ENCODE measurements around the gene TOMM70.

The TOMM70 gene

GRCh38 chr3:100407977-100408532, 7.2 kb upstream of the TOMM70 start:
- TF ChIP-seq EZH2phosphoT487 (IDR thresholded peaks at IDR 0.05; ENCODE audit: low read length) = no peak
- TF ChIP-seq CTCF (IDR thresholded peaks at IDR 0.05; ENCODE audit: low read length) = no peak
- TF ChIP-seq EZH2 (optimal IDR thresholded peaks at IDR 0.05; ENCODE audit: low read depth, low read length) = no peak
- H3K4me3 ChIP-seq (ENCODE audit: low read length) = no peak overlapping the region
- H3K4me1 ChIP-seq (ENCODE audit: low read length) = 0 out of 2 replicates have a peak, but pooled peaks cover 6% of the 10 kb centered on the region
- no peaks in the 10 kb centered on the region for H3K27me3 ChIP-seq (replicated peaks; ENCODE audit: insufficient read depth, low read length)
- H3K79me2 ChIP-seq (ENCODE audit: low read length) = peaks cover 4% of the 10 kb centered on the region; the same call in 1 of the 2 replicates
- H2AFZ ChIP-seq (ENCODE audit: low read length) = no peak overlapping the region
- no peaks in the 10 kb centered on the region for H3K9me2 ChIP-seq (replicated peaks; ENCODE audit: insufficient read depth, low read length)
- no peaks in the 10 kb centered on the region for H3F3A ChIP-seq (ENCODE audit: insufficient read depth, low read length)
- no peaks in the 10 kb centered on the region for H4K20me1 ChIP-seq (ENCODE audit: insufficient read depth, low read length)
- H3K9ac ChIP-seq (ENCODE audit: low read length) = no peak overlapping the region
- no peak overlapping the region for H3K4me2 ChIP-seq (ENCODE audit: low read depth, low read length)
- no peaks in the 10 kb centered on the region for H3K9me3 ChIP-seq (replicated peaks; ENCODE audit: insufficient read depth, low read length)
- no peak for DNase-seq
- no peaks in the 10 kb centered on the region for H3K36me3 ChIP-seq (replicated peaks; ENCODE audit: insufficient read depth, low read length)
- H3K27ac ChIP-seq (ENCODE audit: low read length) = no peak overlapping the region

GRCh38 chr3:100407164-100407563, 6.3 kb upstream of the TOMM70 start:
- Histone ChIP-seq H3K79me2 (ENCODE audit: low read length) (peaks cover 11% of the 10 kb centered on the region), H3K4me1 (ENCODE audit: low read length) (peaks cover 12% of the 10 kb centered on the region; the same call in 1 of the 2 replicates), H3K36me3 (replicated peaks; ENCODE audit: insufficient read depth, low read length) (no peaks in the 10 kb centered on the region), H3F3A (ENCODE audit: insufficient read depth, low read length) (no peaks in the 10 kb centered on the region), H3K27me3 (replicated peaks; ENCODE audit: insufficient read depth, low read length) (no peaks in the 10 kb centered on the region), H4K20me1 (ENCODE audit: insufficient read depth, low read length) (no peaks in the 10 kb centered on the region), H3K9ac (ENCODE audit: low read length) (no peak overlapping the region), H3K9me2 (replicated peaks; ENCODE audit: insufficient read depth, low read length) (no peaks in the 10 kb centered on the region), H3K9me3 (replicated peaks; ENCODE audit: insufficient read depth, low read length) (no peaks in the 10 kb centered on the region), H3K4me3 (ENCODE audit: low read length) (no peak overlapping the region), H3K27ac (ENCODE audit: low read length) (no peak overlapping the region), H3K4me2 (ENCODE audit: low read depth, low read length) (no peak overlapping the region), H2AFZ (ENCODE audit: low read length) (no peak overlapping the region)
- TF ChIP-seq CTCF (IDR thresholded peaks at IDR 0.05; ENCODE audit: low read length) = no peak
- no peak for TF ChIP-seq EZH2 (optimal IDR thresholded peaks at IDR 0.05; ENCODE audit: low read depth, low read length)
- TF ChIP-seq EZH2phosphoT487 (IDR thresholded peaks at IDR 0.05; ENCODE audit: low read length) = no peak
- no peak for DNase-seq

- Histone ChIP-seq H3K4me2 (ENCODE audit: low read depth, low read length) (no peak overlapping the region), H3K36me3 (replicated peaks; ENCODE audit: insufficient read depth, low read length) (no peaks in the 10 kb centered on the region), H3K4me3 (ENCODE audit: low read length) (no peak overlapping the region), H3K79me2 (ENCODE audit: low read length) (peaks cover 28% of the 10 kb centered on the region), H3K9me2 (replicated peaks; ENCODE audit: insufficient read depth, low read length) (no peaks in the 10 kb centered on the region), H3K27me3 (replicated peaks; ENCODE audit: insufficient read depth, low read length) (no peaks in the 10 kb centered on the region), H2AFZ (ENCODE audit: low read length) (no peak overlapping the region), H3K9me3 (replicated peaks; ENCODE audit: insufficient read depth, low read length) (no peaks in the 10 kb centered on the region), H3K27ac (ENCODE audit: low read length) (no peak overlapping the region), H3F3A (ENCODE audit: insufficient read depth, low read length) (peaks cover 6% of the 10 kb centered on the region), H4K20me1 (ENCODE audit: insufficient read depth, low read length) (no peaks in the 10 kb centered on the region), H3K4me1 (ENCODE audit: low read length) (peaks cover 15% of the 10 kb centered on the region), H3K9ac (ENCODE audit: low read length) (no peak overlapping the region)
- DNase-seq = no peak
- TF ChIP-seq CTCF (IDR thresholded peaks at IDR 0.05; ENCODE audit: low read length) (no peak), EZH2 (optimal IDR thresholded peaks at IDR 0.05; ENCODE audit: low read depth, low read length) (no peak), EZH2phosphoT487 (IDR thresholded peaks at IDR 0.05; ENCODE audit: low read length) (no peak)
Observed at GRCh38 chr3:100404250-100404548, 3.3 kb upstream of the TOMM70 start.
